Uterus (tissue), 4 donors: ENCODE data around the gene SLC12A5. TPM values are rescaled to one million over a fixed set of nuclear protein-coding genes. Genes with fewer than 3 reads are reported as not detected.

ENCODE experiments used
- DNase-seq, 2 donors: peaks; one replicate each; pipeline ENCODE4 v3.0.0-alpha.2; 2019 to 2020
- H3K27ac ChIP-seq, 2 donors: fragments of 200-600 bp; sonication (generic); 1 replicate in 1 of 2; 2 replicates in 1 of 2; pipeline ENCODE4 v1.5.1; 2016 to 2018
- H3K27me3 ChIP-seq, 2 donors: fragments of 200-600 bp; sonication (generic); one replicate each; pipeline ENCODE4 v1.5.1; 2018 to 2019; ENCODE audit warnings: control low read depth in 1 of 2
- H3K36me3 ChIP-seq, 2 donors: fragments of 200-600 bp; sonication (generic); one replicate each; pipeline ENCODE4 v1.5.1; 2019; ENCODE audit warnings: control low read depth in 1 of 2
- H3K4me1 ChIP-seq, 2 donors: fragments of 200-600 bp; sonication (generic); one replicate each; pipeline ENCODE4 v1.5.1; 2018 to 2019; ENCODE audit warnings: control low read depth in 1 of 2
- H3K4me3 ChIP-seq, 2 donors: fragments of 200-600 bp; sonication (generic); 1 replicate in 1 of 2; 2 replicates in 1 of 2; pipeline ENCODE4 v1.5.1; 2018 to 2019; ENCODE audit warnings: mild to moderate bottlenecking in 1 of 2
- H3K9me3 ChIP-seq, 2 donors: fragments of 200-600 bp; sonication (generic); one replicate each; pipeline ENCODE4 v1.5.1; 2019; ENCODE audit warnings: control low read depth in 1 of 2
- CTCF ChIP-seq, 4 experiments: fragments of 200-600 bp in 2 of 4; fragments of 450-650 bp in 2 of 4; sonication (generic) in 2 of 4; IDR thresholded peaks; one replicate each; pipeline ENCODE4 v1.5.1; 2016 to 2019; ENCODE audit warnings: antibody characterized with exemption in 4 of 4, mild to moderate bottlenecking in 2 of 4, moderate library complexity in 1 of 4
- POLR2A ChIP-seq, 2 donors: fragments of 450-650 bp; IDR thresholded peaks; one replicate each; pipeline ENCODE4 v1.6.1; 2016; ENCODE audit warnings: antibody characterized with exemption in 2 of 2, mild to moderate bottlenecking in 1 of 2, moderate library complexity in 1 of 2
- intact Hi-C: fragments of 100-400 bp; cut with DNase I; formaldehyde crosslinking; loops from one replicate; pipeline ENCODE4 v1.15.1; 2023; ENCODE audit warnings: low total_unique reads
- total RNA-seq, 4 donors: library from RNA; depleted of rRNA in 3 of 4; stranded (reverse); fragments of >200 nt in 3 of 4; gene quantifications; one replicate each; pipeline versions ENCODE4 v1.1.0 to v1.2.4, GENCODE V29; 2014 to 2023
- donor health status: DM: yes; HTN: yes; CAD: no.

SLC12A5 gene
- total RNA-seq, 4 donors from 2014 or later: 0.35 TPM; not detected in 3

- peaks cover 7 to 55% of the 10 kb centered on the region in 2 donors for H3K27me3 ChIP-seq
- intact Hi-C loops: no loop called here
- no peaks in the 10 kb centered on the region for H3K36me3 ChIP-seq
- DNase-seq: no peak
- H3K27ac ChIP-seq: no peak overlapping the region
- TF ChIP-seq CTCF (IDR thresholded peaks at IDR 0.05) (no peak), POLR2A (IDR thresholded peaks at IDR 0.05) (no peak)
- H3K9me3 ChIP-seq: no peaks in the 10 kb centered on the region
- no peak overlapping the region for H3K4me3 ChIP-seq
- no peaks in the 10 kb centered on the region for H3K4me1 ChIP-seq
Observed at GRCh38 chr20:46012921-46013320, 16.1 kb upstream of the SLC12A5 start.

GRCh38 chr20:46013322-46013828, 15.6 kb upstream of the SLC12A5 start:
- intact Hi-C loops: no loop called here
- Histone ChIP-seq H3K9me3 (no peaks in the 10 kb centered on the region), H3K4me3 (no peak overlapping the region), H3K27me3 (peaks cover 7 to 55% of the 10 kb centered on the region in 2 donors), H3K27ac (no peak overlapping the region), H3K4me1 (no peaks in the 10 kb centered on the region), H3K36me3 (no peaks in the 10 kb centered on the region)
- no peak for DNase-seq
- TF ChIP-seq POLR2A (IDR thresholded peaks at IDR 0.05) (no peak), CTCF (IDR thresholded peaks at IDR 0.05) (no peak)

- no peaks in the 10 kb centered on the region for H3K9me3 ChIP-seq
- H3K4me1 ChIP-seq: no peaks in the 10 kb centered on the region
- H3K36me3 ChIP-seq: no peaks in the 10 kb centered on the region
- peak in 1 of 2 donors; percentile 35 for DNase-seq
- peaks cover 7 to 50% of the 10 kb centered on the region in 2 donors for H3K27me3 ChIP-seq
- H3K27ac ChIP-seq: no peak overlapping the region
- TF ChIP-seq CTCF (IDR thresholded peaks at IDR 0.05) (peak; percentile 35 to 74 (median 50)), POLR2A (IDR thresholded peaks at IDR 0.05) (no peak)
- H3K4me3 ChIP-seq: no peak overlapping the region
- intact Hi-C loops: no loop called here
Observed at GRCh38 chr20:46013829-46014516, 15.0 kb upstream of the SLC12A5 start.

- H3K4me3 ChIP-seq: no peak overlapping the region
- peaks cover 7 to 42% of the 10 kb centered on the region in 2 donors for H3K27me3 ChIP-seq
- intact Hi-C loops: no loop called here
- no peak overlapping the region for H3K27ac ChIP-seq
- H3K9me3 ChIP-seq: no peaks in the 10 kb centered on the region
- H3K4me1 ChIP-seq: no peaks in the 10 kb centered on the region
- no peak for DNase-seq
- no peaks in the 10 kb centered on the region for H3K36me3 ChIP-seq
- TF ChIP-seq CTCF (IDR thresholded peaks at IDR 0.05) (no peak), POLR2A (IDR thresholded peaks at IDR 0.05) (no peak)
Observed at GRCh38 chr20:46014517-46015396, 14.3 kb upstream of the SLC12A5 start.

- Histone ChIP-seq H3K4me3 (no peak overlapping the region), H3K27ac (no peak overlapping the region), H3K4me1 (no peaks in the 10 kb centered on the region), H3K9me3 (no peaks in the 10 kb centered on the region), H3K36me3 (no peaks in the 10 kb centered on the region), H3K27me3 (peaks cover 22 to 40% of the 10 kb centered on the region in 2 donors)
- TF ChIP-seq CTCF (IDR thresholded peaks at IDR 0.05) (no peak), POLR2A (IDR thresholded peaks at IDR 0.05) (no peak)
- no peak for DNase-seq
- intact Hi-C loops: no loop called here
Observed at GRCh38 chr20:46017272-46017671, 11.7 kb upstream of the SLC12A5 start.
